Measurements from ENCODE around the gene STON2.

STON2 gene

GRCh38 chr14:81221579-81222102, 178.5 kb downstream of the STON2 start:
- no peak for DNase-seq (ENCODE audit: low read depth)

GRCh38 chr14:81220830-81221578, 179.1 kb downstream of the STON2 start, which contains the start of gene GTF2A1:
TSS of gene GTF2A1 (minus strand) at chr14:81220959. CDS start at chr14:81220518, 441 bp downstream.
- DNase-seq (ENCODE audit: low read depth) = peak; percentile 90

DNA sequence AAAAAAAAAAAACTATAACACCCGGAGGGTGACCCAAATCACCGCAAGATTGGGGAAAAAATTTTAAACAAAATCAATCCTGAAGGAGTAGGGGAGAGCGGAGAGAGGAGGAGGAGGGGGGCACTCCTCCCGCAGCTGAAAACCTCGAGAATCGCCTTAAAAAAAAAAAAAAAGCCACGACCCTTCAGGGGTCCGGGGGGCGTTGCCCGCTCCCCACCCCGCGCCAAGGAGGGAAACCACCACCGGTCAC, 179.6 kb downstream of the STON2 start:
- no peak for DNase-seq (ENCODE audit: low read depth)

DNA sequence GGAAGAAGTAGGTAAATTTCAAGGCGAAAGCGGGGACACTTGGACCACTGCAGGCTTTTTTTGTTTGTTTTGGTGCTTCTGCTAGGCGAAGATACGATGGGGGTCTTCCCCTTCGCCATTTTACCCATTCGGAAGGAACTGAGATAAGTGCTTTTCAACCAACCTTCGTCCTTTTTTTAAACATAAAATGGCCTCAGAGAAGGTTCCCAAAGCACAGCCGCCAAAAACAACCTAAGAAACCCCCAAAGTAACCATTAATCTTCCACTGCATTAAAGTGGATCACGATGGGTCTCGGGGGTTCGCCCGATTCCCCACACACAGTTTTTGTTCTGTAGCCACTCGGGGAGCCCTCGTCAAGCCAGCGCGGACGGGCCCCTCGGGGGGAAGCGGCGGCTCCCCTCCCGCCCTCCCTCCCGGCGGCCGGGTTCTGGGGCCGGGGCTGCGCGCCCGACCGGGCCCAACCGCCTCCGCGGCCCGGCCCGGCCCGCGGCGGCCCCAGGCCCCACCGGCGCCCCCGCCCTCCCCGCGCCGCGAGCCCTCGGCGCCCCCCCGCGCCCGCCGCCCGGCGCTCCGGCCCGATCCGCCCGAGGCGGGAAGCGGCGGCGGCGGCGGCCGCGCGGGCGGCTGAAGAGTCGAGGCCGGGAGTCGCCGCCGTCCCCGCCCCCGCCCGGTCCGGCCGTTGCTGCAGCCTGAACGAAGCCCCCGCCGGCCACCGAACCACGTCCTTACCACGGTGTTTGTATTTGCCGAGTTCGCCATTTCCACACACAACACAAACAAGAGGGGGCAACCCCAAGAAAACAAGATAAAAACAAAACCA, 180.2 kb downstream of the STON2 start:
- DNase-seq (ENCODE audit: low read depth) = no peak

DNA sequence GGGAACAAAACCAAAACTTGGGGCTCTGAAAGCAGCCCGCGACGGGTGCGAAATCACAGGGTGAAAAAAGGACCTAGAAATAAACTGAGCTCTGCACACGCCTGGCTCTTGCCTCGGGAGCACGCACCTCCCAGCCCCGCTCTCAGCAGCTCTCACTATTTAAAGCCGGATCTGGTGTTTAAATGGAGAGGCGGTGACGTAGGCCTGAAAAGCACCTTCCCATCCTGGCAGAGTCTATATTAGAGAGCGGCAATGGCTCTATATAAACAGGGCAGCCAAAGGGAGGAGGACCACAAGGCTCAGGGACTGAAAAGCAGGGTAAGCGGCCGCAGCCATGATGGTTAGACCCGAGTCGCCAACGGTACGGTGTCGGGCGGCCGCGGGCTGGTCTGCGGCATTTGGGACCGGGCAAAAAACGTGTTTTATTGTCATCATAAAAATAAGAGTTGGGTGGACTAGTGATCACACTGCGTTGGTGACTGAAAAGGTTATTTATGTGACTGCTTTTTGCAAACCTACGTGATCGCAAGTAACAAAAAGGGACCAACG, 180.8 kb downstream of the STON2 start:
- peak; percentile 84 for DNase-seq (ENCODE audit: low read depth)

GRCh38 chr14:81211844-81212243, 188.3 kb downstream of the STON2 start:
- no peak for DNase-seq (ENCODE audit: low read depth)
